ENCODE data around the gene ETFB.
"Not testable (repeated sequence)": the region's sequence is repeated elsewhere in the genome, so short reads cannot be mapped to it uniquely, and the experiment has no call there.

The ETFB gene

DNA sequence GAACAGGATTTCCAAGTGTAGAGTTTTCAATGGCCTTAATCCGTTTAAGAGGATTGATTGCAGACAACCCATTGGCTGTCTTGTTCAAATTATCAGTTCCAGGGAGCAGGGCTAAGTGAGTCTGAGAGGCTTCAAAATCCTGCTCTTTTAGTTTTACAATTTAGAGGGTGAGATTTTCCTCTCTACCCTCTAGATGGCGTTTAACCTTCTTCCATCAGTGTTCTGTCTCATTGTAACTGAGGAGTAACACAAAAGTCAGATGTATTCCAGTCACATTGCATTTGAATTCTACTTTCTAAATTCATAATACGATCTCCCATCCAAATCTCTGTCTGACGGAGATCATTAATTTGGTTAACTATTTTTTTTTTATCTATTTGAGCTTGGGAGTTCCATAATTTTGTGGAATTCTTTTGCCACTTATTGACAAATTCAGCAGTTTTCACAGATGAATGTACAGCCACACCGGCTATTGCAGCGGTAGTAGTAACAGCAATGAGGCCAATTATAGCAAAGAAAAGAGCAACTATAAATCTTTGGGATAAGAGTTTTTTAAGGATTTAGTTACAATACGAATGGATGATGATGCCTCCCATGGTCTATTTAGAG lies 32.0 kb upstream of the ETFB start:
- no peak overlapping the region for H3K4me3 ChIP-seq (ENCODE audit: control insufficient read depth, low read depth, low read length)
- TF ChIP-seq, protein P1, sequence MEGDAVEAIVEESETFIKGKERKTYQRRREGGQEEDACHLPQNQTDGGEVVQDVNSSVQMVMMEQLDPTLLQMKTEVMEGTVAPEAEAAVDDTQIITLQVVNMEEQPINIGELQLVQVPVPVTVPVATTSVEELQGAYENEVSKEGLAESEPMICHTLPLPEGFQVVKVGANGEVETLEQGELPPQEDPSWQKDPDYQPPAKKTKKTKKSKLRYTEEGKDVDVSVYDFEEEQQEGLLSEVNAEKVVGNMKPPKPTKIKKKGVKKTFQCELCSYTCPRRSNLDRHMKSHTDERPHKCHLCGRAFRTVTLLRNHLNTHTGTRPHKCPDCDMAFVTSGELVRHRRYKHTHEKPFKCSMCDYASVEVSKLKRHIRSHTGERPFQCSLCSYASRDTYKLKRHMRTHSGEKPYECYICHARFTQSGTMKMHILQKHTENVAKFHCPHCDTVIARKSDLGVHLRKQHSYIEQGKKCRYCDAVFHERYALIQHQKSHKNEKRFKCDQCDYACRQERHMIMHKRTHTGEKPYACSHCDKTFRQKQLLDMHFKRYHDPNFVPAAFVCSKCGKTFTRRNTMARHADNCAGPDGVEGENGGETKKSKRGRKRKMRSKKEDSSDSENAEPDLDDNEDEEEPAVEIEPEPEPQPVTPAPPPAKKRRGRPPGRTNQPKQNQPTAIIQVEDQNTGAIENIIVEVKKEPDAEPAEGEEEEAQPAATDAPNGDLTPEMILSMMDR (conservative IDR thresholded peaks at IDR 0.05; ENCODE audit: control insufficient read depth, insufficient read depth, low read depth, low read length) = peak; percentile 58
- peak; percentile 45 for DNase-seq (ENCODE audit: low read depth)

DNA sequence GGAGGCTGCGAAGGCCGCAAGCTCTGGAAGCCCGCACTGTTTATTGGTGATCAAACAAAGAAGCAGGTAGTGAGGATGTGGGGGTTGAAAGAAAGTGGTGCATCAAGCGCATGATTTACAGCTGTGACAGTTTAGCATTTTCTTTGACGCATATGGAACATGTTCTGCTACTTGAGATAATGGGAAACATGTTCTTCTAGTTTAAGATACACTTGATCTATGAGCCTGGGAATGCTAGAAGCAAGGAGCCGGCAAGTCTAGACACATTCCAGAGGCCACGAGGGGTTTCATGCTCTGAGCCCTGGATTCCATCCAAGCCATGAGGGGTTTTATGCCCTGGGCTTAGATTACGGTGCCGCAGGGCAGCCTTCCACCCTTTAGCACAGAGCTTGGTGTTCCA lies 31.3 kb upstream of the ETFB start:
- peak; percentile 24 for DNase-seq (ENCODE audit: low read depth)
- not testable (repeated sequence) for H3K4me3 ChIP-seq (ENCODE audit: control insufficient read depth, low read depth, low read length)

DNA sequence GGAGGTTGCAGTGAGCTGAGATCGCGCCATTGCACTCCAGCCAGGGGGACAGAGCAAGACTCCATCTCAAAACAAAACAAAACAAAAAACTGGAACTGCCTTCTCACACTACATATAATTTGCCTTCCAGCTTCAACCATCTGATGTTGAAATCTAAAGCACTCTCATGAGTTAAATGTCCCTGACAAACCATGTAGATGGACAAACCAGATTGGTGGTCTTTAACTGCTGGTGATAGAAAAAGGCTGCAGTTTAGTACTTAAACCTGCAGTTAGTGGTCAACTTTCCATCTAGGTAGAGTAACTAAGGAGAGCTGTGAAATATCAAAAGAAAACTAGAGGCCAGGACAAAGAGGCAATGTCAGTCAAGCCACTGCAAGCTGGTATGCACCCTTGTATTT lies 30.0 kb upstream of the ETFB start:
- no peak for DNase-seq (ENCODE audit: low read depth)
- TF ChIP-seq, protein P1 (conservative IDR thresholded peaks at IDR 0.05; ENCODE audit: control insufficient read depth, insufficient read depth, low read depth, low read length) = no peak
- no peak overlapping the region for H3K4me3 ChIP-seq (ENCODE audit: control insufficient read depth, low read depth, low read length)

DNA sequence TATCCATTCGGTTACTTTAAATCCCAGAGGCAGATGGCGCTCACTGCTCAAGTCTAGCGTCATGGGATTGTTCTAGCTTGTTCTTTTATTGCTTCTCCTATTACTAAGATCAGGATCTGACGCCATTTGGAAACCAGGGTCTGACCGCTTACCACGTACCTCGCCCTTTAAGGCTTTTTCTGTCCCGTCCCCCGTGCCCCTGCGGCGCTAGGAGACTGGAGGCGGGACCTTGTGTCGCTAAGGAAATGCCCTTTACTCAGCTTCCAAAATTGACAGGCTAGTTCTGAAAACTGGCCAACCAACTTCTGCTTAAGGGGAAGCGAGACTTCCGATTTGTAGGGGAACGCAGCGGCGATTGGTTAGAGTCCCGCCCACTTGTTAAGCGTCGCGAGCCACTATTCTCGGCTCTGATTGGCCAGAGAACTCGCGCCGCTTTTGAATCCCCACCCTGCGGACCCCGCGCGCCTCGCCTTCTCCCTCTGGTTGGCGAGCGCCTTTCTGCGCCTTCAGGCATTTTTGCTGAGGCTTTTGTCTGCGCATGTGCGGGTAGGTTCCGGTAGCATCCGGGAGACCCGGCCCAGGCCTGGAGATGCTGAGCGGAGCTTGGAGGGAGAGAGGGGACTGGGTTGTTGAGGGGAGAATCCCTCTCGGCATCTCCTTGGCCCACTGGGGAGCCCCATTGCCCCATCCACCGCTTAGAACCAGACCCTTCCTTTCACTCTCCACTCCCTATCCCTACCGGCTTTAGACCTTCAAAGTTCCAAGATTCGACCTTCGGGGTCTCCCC lies 28.1 kb upstream of the ETFB start:
- TF ChIP-seq, protein P1 (conservative IDR thresholded peaks at IDR 0.05; ENCODE audit: control insufficient read depth, insufficient read depth, low read depth, low read length) = peak; percentile 18
- peak overlapping the region; percentile 59 for H3K4me3 ChIP-seq (ENCODE audit: control insufficient read depth, low read depth, low read length)
- DNase-seq (ENCODE audit: low read depth) = peak; percentile 100

DNA sequence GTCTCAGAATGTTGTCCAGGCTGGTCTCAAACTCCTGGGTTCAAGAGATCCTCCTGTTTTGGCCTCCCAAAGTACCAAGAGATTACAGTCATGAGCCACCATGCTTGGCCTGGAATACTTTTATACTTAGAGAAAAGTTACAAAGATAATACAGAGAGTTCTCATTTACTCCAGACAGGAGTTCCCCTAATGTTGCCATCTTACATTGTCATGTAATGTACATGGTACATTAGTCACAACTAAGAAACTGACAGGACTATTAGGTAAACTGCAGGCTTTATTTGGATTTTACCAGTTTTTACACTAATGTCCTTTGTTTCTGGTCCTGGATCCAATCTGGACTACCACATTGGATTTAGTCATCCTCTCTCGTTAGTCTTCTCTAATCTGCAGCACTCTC lies 26.5 kb upstream of the ETFB start:
- H3K4me3 ChIP-seq (ENCODE audit: control insufficient read depth, low read depth, low read length) = no peak overlapping the region
- no peak for DNase-seq (ENCODE audit: low read depth)
- TF ChIP-seq, protein P1 (conservative IDR thresholded peaks at IDR 0.05; ENCODE audit: control insufficient read depth, insufficient read depth, low read depth, low read length) = no peak

DNA sequence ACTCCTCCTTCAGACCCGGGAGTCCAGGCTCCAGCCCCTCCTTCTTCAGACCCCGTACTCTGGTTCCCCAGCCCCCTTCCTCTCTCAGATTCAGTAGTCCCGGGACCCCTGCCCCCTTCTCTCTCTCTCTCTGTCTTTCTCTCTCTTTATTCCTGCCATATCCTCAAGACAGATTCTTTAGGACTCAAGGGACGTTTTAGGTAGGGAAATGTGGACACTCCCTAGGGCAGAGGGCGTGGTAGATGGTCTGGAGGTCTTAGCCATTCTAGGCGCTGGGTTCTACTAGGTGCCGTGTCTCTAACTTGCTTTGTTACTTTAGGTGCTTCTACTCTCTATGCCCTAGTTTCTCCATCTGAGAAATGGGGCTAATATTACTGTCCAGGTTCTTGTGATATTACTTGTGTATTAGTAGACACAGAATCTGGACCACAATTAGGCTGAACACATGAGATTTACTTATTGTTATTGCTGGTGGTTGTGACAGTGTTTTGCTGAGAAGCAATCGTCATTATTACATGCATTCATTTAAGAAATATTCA lies 25.0 kb upstream of the ETFB start:
- H3K4me3 ChIP-seq (ENCODE audit: control insufficient read depth, low read depth, low read length) = no peak overlapping the region
- TF ChIP-seq, protein P1 (conservative IDR thresholded peaks at IDR 0.05; ENCODE audit: control insufficient read depth, insufficient read depth, low read depth, low read length) = no peak
- no peak for DNase-seq (ENCODE audit: low read depth)

DNA sequence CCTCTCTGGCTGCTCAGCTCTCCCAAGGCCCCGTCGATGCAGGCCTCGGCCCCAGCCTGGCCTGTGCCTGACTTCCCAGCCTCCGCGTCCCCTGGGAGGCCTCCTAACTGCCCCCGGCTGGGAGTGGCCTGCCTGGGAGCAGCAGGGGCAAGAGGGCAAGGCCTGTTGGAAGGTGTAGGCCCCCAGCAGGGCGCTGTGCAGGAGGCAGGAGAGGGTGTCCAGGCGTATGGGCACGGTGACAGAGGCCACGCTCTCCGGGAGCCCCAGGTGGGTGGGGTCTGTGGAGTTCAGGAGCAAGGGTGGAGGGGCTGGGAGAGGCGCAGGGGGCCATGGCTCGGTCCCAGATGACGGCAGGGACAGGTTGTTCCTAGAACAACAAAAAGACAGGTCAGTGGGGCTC lies 23.0 kb upstream of the ETFB start:
- no peak for DNase-seq (ENCODE audit: low read depth)
- TF ChIP-seq, protein P1 (conservative IDR thresholded peaks at IDR 0.05; ENCODE audit: control insufficient read depth, insufficient read depth, low read depth, low read length) = no peak
- no peak overlapping the region for H3K4me3 ChIP-seq (ENCODE audit: control insufficient read depth, low read depth, low read length)
